ENCODE data around the gene PLEKHN1. TPM values are rescaled to one million over a fixed set of nuclear protein-coding genes. Genes with fewer than 3 reads are reported as not detected.

The PLEKHN1 gene
- total and polyA plus RNA-seq, 8 donors: 0.29 to 29.2 (median 1.7) TPM; not detected in 2

- 62 to 69% (median 63%) methylated on average over 25 to 35 of the region's 35 CpGs for WGBS, 5 donors
- Histone ChIP-seq H3K4me3 (no peak overlapping the region), H3K27me3 (peaks cover 0 to 72% (median 38%) of the 10 kb centered on the region in 3 donors), H3K27ac (no peak overlapping the region), H3K9me3 (no peaks in the 10 kb centered on the region), H3K4me1 (peaks cover 6 to 15% (median 11%) of the 10 kb centered on the region in 4 donors), H3K36me3 (no peaks in the 10 kb centered on the region)
- intact Hi-C loops (cut with DNase I; ENCODE audit: low total_unique reads): loop anchor here (5.0 kb wide), 1 partner anchor 82 kb away; no protein-coding TSS in a partner anchor
- no peak for TF ChIP-seq CTCF (IDR thresholded peaks at IDR 0.05)
- TF ChIP-seq POLR2AphosphoS5 (IDR thresholded peaks at IDR 0.05): no peak
- no peak for TF ChIP-seq EP300 (IDR thresholded peaks at IDR 0.05)
- no peak for TF ChIP-seq POLR2A (IDR thresholded peaks at IDR 0.05)
- no peak for DNase-seq
These were observed 14.5 kb downstream of the PLEKHN1 start for GRCh38 chr1:980602-981395.

DNA sequence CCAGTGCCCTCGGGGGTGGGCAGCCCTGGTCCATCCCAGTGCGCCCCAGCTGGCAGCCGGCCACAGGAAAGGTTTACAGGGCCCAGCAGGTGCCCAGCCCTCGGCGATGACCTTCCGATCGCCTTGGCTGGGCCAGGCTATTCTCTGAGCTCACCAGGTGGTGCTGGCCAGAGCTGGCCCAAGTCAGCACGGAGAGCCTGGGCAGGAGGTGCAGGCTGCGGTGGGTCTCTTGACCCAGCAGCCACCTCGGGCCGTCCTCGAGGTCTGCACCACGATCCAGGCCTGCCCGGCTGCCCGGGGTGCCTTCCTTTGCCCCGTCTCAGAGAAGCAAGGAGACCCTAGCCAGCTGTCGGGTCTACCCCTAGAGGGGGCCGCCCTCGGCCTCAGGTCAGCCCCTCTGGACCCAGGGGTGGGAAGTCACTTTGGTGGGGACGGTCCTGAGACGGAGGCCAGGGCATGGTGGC is 15.2 kb downstream of the PLEKHN1 start:
- TF ChIP-seq POLR2AphosphoS5 (IDR thresholded peaks at IDR 0.05) (no peak), POLR2A (IDR thresholded peaks at IDR 0.05) (no peak), CTCF (IDR thresholded peaks at IDR 0.05) (no peak), EP300 (IDR thresholded peaks at IDR 0.05) (no peak)
- intact Hi-C loops (cut with DNase I; ENCODE audit: low total_unique reads): loop anchor here (5.0 kb wide), 1 partner anchor 81 kb away; no protein-coding TSS in a partner anchor

GRCh38 chr1:981955-982558 is 15.8 kb downstream of the PLEKHN1 start, which contains the start of gene PERM1:
PERM1 (minus strand) TSS chr1:982093; CDS start chr1:981029, 1,064 bp downstream.
- no peaks in the 10 kb centered on the region for H3K36me3 ChIP-seq
- H3K27me3 ChIP-seq: peaks cover 0 to 73% (median 31%) of the 10 kb centered on the region in 3 donors
- no peaks in the 10 kb centered on the region for H3K9me3 ChIP-seq
- no peak within 1 kb of the TSS for H3K27ac ChIP-seq
- WGBS, 5 donors: 40 to 52% (median 49%) methylated on average over 16 to 28 of the region's 28 CpGs
- DNase-seq: no peak
- H3K4me3 ChIP-seq: no peak within 1 kb of the TSS
- TF ChIP-seq POLR2A (IDR thresholded peaks at IDR 0.05): no peak
- no peak for TF ChIP-seq CTCF (IDR thresholded peaks at IDR 0.05)
- no peak for TF ChIP-seq POLR2AphosphoS5 (IDR thresholded peaks at IDR 0.05)
- no peak for TF ChIP-seq EP300 (IDR thresholded peaks at IDR 0.05)
- peaks cover 0 to 8% (median 4%) of the 10 kb centered on the region in 4 donors for H3K4me1 ChIP-seq
- intact Hi-C loops (cut with DNase I; ENCODE audit: low total_unique reads): loop anchor here (5.0 kb wide), 1 partner anchor 80 kb away; no protein-coding TSS in a partner anchor

More for the DNA sequence above, 15.2 kb downstream of the PLEKHN1 start:
- Histone ChIP-seq H3K9me3 (no peaks in the 10 kb centered on the region), H3K27ac (no peak overlapping the region), H3K4me1 (peaks cover 0 to 8% (median 4%) of the 10 kb centered on the region in 4 donors), H3K27me3 (peaks cover 0 to 72% (median 31%) of the 10 kb centered on the region in 3 donors), H3K4me3 (no peak overlapping the region), H3K36me3 (no peaks in the 10 kb centered on the region)
- DNase-seq: no peak
- WGBS, 5 donors: 67 to 78% (median 69%) methylated on average over 8 to 21 of the region's 21 CpGs

- intact Hi-C loops (cut with DNase I; ENCODE audit: low total_unique reads): loop anchor here (5.0 kb wide), 1 partner anchor 79 kb away; no protein-coding TSS in a partner anchor
- Histone ChIP-seq H3K9me3 (no peaks in the 10 kb centered on the region), H3K4me1 (peaks cover 0 to 8% (median 4%) of the 10 kb centered on the region in 4 donors), H3K27ac (no peak overlapping the region), H3K27me3 (peaks cover 0 to 73% (median 31%) of the 10 kb centered on the region in 3 donors), H3K36me3 (no peaks in the 10 kb centered on the region), H3K4me3 (no peak overlapping the region)
- no peak for DNase-seq
- WGBS, 5 donors: 76 to 85% (median 80%) methylated on average over 39 to 43 of the region's 43 CpGs
- TF ChIP-seq POLR2A (IDR thresholded peaks at IDR 0.05): no peak
- TF ChIP-seq POLR2AphosphoS5 (IDR thresholded peaks at IDR 0.05): no peak
- TF ChIP-seq EP300 (IDR thresholded peaks at IDR 0.05): no peak
- no peak for TF ChIP-seq CTCF (IDR thresholded peaks at IDR 0.05)
These were observed 16.6 kb downstream of the PLEKHN1 start for GRCh38 chr1:982765-983436.
